Activated naive CD4-positive, alpha-beta T cell treated with anti-CD3 and anti-CD28 coated beads, Interleukin-2, amount 50 U/mL, for 16 hours (primary cell): ENCODE measurements around the gene RPL3.
"Not testable (repeated sequence)": the region's sequence is repeated elsewhere in the genome, so short reads cannot be mapped to it uniquely, and the experiment has no call there.

Source experiments
- DNase-seq: peaks from one replicate; pipeline ENCODE4 v3.0.0-alpha.2; 2020

RPL3 gene

DNA sequence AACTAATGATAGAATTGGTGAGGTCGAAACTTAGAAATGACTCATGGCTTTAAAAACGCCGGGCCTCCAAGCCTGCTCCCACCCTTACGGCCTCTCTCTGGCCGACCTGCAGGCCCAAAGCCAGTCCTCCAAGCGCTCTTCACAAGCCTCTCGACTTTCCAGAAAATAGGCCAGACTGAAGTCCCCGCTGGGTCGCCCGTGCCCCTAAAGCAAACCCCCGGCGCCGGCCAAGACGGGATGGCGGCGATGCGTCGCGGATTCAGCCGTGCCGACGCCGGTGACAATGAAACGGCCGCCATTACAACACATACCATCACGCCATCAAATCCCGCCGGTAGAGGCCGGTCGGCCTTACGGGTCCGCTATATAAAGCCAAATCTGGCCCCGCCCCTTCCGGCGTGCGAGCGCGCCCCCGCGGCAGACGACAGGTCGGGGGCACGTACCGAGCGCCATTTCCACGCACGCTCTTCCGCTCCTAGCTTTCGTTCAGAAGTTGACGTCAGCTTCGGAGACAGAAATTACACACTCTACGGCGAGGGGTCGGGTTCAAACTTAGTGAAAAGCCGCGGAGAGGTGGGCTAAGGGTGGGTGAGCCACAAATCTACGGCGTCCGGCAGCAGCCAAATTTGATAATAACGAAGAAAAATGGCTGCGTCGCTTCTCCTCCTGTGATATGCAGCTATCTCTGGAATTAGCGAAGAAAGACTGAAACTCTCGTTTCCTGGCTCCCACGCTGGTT is at the start of gene RPL3:
RPL3 (minus strand) TSS at position 340 of the 739 bp plus-strand sequence; CDS start at position 314, 26 bp downstream.
- DNase-seq, result peak; percentile 94

DNA sequence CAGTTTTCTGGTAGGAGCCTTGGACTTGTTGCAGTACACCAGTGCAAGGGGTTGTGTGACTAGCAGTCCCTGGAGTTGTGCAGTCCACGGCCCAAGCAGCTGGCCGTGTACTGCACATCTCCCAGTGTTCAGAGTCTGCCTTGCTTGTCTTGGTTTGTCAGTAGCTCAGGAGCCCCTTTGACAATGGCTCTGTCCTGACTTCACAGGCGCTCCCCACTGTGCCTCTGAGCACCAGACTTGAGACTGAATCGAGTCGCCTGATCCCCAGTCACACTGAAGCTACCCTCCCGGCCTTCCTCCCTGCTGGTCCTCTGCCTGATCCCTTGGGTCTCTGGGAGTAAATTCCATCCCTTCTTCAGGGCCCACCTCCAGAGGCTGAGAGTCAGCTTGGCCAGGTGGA is 49.8 kb upstream of the RPL3 start:
- DNase-seq, result no peak

DNA sequence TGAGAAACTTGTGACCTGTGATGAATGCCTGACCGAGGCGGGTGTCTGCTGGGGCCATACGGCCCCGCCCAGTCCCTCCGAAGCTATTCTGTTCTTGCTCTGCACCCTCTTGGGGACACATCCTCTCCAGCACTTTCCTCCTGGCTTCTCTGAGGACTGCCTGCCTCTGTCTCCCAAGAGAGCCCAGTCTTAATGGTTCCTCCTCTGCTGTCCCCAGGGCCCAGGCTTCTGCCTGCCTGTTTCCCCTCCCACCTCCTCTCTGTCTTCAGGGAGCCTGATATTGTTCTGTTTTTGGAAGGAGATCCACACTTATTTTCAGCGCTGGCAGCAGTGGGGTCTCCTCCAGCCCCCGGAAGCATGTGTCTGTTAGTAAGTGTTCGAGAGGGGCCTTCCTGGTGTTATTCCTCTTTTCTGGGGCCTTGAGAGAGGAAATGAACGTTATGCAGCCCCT is 49.1 kb upstream of the RPL3 start:
- no peak for DNase-seq

DNA sequence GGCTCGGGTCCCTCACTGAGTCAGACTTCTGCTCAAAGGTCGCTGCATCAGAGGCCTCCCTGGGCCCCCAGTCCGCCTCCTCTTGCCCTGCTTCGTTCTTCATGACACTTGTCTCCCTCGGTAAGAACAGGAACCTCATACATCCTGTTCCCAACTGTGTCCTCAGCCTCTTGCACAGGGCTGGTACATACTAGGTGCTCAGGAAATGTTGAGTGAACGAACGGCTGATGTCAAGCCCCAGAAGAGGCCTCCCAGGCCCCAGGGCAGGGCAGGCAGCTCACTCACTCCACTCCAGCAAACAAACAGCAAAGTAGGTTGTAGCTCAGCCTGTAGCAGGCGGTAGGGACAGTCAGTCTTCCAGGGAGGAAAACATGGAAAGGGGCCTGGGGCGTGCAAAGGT is 47.6 kb upstream of the RPL3 start:
- no peak for DNase-seq

GRCh38 chr22:39365492-39365780 is 46.0 kb upstream of the RPL3 start:
- DNase-seq, result no peak

DNA sequence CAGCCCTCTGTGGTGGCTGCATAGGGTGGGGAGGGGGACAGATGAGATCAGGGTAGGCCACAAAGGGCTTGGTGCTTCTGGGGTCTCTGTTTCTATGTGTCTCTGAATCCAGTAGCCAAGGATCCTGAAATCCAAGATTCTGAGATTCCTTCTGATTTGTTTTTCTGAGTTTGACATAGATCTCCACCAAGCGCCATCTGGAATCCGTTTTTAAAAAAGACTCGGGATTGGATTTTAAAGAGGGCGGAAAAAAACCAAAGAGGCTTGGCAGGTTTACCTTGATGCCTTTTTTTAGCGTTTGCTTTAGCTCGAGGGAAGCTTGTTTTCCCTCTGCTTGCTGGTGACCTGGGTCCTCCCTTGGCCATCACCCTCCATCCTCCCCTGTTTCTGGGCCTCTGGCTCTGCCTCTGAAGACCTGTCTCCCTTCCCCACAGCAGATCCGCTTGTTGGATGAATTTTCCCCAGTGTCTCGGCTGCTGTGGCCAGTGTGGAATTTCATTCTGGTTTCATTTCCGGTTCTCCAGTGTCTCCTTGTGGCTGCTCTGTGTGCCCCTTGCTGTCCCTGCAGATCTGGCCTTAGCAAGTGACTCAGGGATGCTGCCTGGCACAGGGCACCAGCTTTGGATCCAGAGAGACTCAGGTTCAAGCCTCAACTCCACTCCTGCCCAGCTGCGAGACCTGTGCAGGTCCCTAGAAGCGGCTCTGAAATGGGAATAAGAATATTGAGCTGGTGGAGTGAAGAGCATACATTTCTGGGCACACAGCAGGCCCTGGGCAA is 45.5 kb upstream of the RPL3 start:
- no peak for DNase-seq

GRCh38 chr22:39363751-39364515 is 44.5 kb upstream of the RPL3 start:
- DNase-seq, result no peak

DNA sequence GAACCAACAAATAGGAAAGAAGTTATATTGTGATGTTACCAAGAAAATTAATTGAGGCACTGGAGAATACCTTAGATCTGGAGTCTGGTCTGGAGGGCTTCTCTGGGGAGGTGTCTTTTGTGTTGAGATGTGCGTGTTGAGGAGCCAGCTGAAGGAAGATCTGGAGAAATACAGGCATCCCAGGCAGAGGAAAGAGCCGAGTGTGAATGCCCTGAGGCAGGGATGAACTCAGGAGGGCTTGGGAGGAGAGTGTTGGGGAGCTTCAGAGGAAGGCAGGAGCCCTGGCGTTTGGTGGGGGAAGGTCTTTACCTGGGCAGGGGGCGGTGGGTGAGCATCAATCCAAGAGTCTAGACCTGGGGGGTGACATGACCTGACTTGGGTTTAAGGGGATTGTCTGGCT is 43.5 kb upstream of the RPL3 start:
- DNase-seq, result no peak

GRCh38 chr22:39362271-39362670 is 42.8 kb upstream of the RPL3 start:
- DNase-seq, result no peak

- no peak for DNase-seq
These were observed 42.1 kb upstream of the RPL3 start for GRCh38 chr22:39361496-39361895.

GRCh38 chr22:39360674-39361413 is 41.4 kb upstream of the RPL3 start:
- DNase-seq, result no peak

GRCh38 chr22:39360242-39360641 is 40.8 kb upstream of the RPL3 start:
- DNase-seq, result no peak

DNA sequence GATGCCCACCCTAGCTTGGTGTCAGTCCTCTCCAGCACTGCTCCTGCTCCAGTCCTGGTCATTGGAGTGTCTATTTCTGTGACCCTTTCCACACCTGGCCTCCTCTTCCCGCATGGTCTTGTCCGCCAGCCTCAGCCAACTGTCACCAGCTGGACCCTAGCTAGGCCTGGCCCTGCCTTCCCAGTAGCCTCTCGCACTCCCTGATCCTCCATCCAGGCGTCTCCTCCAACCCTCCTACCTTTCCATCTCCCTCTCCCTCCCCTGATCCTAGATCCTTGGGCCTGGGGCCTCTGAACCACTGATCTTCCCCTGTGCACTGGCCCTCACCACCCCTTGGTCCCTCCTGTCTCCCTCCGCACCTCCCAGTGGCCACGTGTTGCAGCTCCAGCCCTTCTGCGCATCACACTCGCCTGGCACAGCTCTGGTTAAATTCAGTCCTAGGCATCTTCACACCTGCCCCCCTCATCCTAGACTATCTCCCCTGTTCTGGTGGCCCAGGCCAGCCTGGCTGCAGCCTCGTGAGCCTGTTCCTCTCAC is 40.3 kb upstream of the RPL3 start:
- DNase-seq, result no peak

DNA sequence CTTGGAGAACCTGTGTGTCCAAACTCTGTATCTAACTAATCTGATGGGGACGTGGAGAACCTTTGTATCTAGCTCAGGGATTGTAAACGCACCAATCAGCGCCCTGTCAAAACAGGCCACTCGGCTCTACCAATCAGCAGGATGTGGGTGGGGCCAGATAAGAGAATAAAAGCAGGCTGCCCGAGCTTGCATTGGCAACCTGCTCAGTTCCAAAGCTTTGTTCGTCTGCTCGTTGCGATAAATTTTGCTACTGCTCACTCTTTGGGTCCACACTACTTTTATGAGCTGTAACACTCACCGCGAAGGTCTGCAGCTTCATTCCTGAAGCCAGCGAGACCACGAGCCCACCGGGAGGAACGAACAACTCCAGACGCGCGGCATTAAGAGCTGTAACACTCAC is 38.8 kb upstream of the RPL3 start:
- DNase-seq, result not testable (repeated sequence)

DNA sequence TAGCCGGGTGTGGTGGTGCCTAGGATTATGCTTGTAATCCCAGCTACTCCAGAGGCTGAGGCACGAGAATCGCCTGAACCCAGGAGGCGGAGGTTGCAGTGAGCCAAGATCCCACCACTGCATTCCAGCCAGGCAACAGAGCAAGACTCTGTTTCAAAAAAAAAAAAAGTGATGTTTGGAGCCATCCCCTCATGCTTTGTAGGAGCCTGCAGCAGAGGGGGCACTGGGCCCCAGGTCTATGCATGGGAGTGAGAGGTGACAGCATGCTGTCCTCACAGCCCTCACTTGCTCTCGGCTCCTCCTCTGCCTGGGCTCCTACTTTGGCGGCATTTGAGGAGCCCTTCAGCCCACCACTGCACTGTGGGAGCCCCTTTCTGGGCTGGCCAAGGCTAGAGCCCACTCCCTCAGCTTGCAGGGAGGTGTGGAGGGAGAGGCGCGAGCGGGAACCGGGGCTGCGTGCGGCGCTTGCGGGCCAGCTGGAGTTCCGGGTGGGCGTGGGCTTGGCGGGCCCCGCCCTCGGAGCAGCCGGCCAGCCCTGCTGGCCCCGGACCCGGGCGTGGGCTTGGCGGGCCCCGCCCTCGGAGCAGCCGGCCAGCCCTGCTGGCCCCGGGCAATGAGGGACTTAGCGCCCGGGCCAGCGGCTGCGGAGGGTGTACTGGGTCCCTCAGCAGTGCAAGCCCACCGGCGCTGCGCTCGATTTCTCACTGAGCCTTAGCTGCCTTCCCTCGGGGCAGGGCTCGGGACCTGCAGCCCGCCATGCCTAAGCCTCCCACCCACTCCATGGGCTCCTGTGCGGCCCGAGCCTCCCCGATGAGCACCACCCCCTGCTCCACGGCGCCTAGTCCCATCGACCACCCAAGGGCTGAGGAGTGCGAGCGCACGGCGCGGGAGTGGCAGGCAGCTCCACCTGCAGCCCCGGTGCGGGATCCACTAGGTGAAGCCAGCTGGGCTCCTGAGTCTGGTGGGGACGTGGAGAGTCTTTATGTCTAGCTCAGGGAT is 38.0 kb upstream of the RPL3 start:
- DNase-seq, result not testable (repeated sequence)

- no peak for DNase-seq
These were observed 37.0 kb upstream of the RPL3 start for GRCh38 chr22:39356464-39356863.

- not testable (repeated sequence) for DNase-seq
These were observed 36.4 kb upstream of the RPL3 start for GRCh38 chr22:39355805-39356204.

DNA sequence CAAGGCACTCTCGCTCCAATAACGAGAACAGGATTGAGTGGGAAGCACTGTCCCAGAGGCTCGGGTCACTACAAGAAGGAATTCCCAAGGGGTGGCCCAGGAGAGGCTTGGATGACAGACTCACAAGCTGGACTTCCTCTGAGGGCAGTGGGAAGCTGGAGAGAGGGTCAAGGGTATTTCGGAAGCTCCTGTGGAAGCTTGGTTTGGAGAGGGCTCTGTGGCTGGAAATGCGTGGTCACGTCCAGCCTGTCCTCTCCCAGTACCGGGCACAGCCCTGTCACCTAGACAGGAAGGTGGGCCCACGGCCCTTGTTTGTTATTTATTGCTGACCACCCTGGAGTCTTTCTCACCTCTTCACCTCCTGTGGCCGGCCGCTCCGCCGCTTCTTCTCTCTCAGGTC is 35.7 kb upstream of the RPL3 start:
- DNase-seq, result no peak

GRCh38 chr22:39353346-39353745 is 33.9 kb upstream of the RPL3 start:
- DNase-seq, result no peak

DNA sequence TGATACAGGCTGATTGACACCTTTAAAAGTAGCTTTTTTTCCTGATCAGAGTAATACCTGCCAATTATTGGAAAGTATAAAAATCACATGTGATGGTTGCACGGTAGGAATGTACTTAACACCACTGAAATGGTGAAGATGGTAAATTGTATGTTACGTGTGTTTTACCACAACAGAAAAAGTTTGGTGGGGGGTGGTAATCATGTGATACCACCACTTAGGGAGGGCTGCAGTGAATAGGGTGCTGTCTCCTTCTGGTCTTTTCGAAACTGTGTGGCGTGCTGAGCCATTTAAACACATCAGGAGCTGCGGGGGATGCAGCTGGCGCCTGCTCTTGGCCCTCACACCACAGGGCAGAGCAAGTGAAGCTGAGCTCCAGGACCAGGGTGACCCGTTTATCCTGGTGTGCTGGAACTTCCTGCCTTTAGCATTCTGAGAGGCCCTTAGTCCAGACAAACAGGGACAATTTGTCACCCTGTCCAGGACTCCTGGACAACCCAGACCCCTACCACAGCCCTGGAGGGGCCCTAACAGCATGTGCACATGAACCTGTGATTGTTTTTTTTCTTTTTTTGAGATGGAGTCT is 33.0 kb upstream of the RPL3 start:
- DNase-seq, result no peak

GRCh38 chr22:39351689-39352214 is 32.3 kb upstream of the RPL3 start:
- DNase-seq, result no peak
